Retina (tissue), 1 donor: Measurements from ENCODE around the gene PCDHGB5.
A peak's percentile ranks its signal among the peaks of the same experiment; 100 is the strongest.
"Not testable (repeated sequence)": the region's sequence is repeated elsewhere in the genome, so short reads cannot be mapped to it uniquely, and the experiment has no call there.

Experiments used
- DNase-seq: peaks from one replicate; pipeline ENCODE4 v3.0.0-alpha.2; 2016

The PCDHGB5 gene

GRCh38 chr5:141397756-141398551, at the start of gene PCDHGB5:
PCDHGB5 (plus strand) TSS chr5:141397947; CDS start chr5:141398128, 181 bp downstream.
- not testable (repeated sequence) for DNase-seq

DNA sequence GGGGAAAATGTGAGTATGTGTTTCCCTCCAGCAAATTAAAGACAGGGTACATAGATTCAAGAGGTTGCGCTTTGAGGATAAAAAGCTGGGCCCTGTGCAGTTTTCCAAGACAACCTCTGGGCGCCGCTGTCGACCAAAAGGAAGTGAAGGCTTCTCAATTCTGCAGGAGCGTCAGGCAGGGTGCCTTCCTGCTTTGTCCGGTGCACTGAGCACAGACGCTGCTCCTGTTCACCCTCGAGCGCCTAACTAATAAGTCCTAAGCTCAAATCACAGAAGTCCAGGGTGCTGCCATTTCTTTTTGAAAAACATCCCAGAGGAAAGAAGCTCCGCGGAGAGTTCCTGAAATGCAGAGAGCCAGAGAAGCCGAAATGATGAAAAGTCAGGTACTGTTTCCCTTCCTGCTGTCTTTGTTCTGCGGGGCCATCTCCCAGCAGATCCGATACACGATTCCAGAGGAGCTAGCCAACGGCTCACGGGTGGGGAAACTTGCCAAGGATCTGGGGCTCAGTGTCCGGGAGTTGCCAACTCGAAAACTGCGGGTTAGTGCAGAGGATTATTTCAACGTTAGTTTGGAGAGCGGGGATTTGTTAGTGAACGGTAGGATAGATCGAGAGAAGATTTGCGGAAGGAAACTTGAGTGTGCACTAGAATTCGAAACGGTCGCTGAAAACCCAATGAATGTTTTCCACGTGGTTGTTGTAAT, 47.7 kb upstream of the PCDHGB5 start, which contains the start of gene PCDHGB1:
PCDHGB1 (plus strand) TSS at position 183 of the 703 bp plus-strand sequence; CDS start at position 345, 162 bp downstream.
- DNase-seq = no peak

DNA sequence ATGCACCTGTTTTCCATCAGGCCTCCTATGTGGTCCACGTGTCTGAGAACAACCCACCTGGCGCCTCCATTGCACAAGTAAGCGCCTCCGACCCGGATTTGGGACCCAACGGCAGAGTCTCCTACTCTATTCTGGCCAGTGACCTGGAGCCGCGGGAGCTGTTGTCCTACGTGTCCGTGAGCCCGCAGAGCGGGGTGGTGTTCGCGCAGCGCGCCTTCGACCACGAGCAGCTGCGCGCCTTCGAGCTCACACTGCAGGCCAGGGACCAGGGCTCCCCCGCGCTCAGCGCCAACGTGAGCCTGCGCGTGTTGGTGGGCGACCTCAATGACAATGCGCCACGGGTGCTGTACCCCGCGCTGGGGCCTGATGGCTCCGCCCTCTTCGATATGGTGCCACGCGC, 46.2 kb upstream of the PCDHGB5 start:
- DNase-seq = no peak

DNA sequence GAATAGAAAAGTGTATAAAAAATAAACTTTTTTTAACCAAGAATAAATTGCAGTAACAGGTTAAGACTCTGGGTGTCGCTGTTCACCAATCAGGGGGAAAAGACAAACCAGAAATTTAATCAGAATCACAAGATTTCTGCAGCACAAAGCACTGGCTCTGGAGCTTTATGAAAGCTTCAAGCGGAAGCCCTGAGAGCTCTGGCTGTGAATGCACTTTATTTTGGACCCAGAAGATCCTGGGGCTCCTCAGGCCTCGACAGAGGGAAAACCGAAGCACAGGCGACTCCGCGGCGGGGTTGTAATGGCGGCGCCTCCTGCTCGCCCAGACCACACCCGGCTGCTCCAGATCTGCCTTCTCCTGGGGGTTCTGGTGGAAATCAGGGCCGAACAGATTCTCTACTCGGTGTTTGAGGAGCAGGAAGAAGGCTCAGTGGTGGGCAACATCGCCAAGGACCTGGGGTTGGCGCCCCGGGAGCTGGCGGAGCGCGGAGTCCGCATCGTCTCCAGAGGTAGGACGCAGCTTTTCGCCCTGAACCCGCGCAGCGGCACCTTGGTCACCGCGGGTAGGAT, 42.8 kb upstream of the PCDHGB5 start, which contains the start of gene PCDHGA4:
PCDHGA4 (plus strand) TSS at position 122 of the 570 bp plus-strand sequence; CDS start at position 209, 87 bp downstream.
- DNase-seq = no peak

GRCh38 chr5:141355641-141356040, 42.1 kb upstream of the PCDHGB5 start:
- no peak for DNase-seq

DNA sequence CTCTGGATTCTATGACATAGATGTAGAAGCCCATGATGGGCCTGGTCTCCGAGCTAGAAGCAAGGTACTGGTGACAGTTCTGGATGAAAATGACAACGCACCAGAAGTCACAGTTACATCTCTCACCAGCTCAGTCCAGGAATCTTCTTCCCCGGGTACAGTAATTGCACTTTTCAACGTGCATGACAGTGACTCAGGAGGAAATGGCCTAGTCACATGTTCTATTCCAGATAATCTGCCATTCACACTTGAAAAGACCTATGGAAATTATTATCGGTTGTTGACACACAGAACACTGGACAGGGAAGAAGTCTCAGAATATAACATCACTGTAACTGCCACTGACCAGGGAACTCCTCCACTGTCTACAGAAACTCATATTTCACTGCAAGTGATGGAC, 41.6 kb upstream of the PCDHGB5 start:
- no peak for DNase-seq

GRCh38 chr5:141356950-141357349, 40.8 kb upstream of the PCDHGB5 start:
- no peak for DNase-seq

GRCh38 chr5:141359790-141360426, 37.8 kb upstream of the PCDHGB5 start, which contains the start of gene PCDHGB2:
PCDHGB2 (plus strand) TSS chr5:141359994; CDS start chr5:141360136, 142 bp downstream.
- peak; percentile 15 for DNase-seq

GRCh38 chr5:141360685-141361084, 37.1 kb upstream of the PCDHGB5 start:
- DNase-seq = no peak

DNA sequence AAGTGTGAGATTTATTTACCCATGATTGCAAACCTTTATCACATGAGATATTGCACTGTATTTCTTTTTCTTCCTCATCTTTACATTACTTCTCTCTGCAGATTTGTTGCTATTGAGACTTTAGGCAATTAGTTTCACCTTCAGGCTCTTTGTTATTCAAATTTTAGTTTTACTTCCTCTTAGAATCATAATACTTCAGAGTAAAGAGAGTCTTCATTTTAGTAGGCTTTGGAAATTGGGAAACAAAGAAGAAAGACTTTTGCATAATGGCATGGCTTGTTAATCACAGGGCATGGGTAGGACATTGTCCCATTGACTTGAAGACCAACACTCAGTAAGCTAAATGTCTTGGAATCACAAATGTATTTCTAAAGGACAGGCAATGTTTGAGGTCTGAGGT, 35.0 kb upstream of the PCDHGB5 start:
- no peak for DNase-seq

- DNase-seq = peak; percentile 26
Observed at GRCh38 chr5:141363952-141364660, 33.6 kb upstream of the PCDHGB5 start, which contains the start of gene PCDHGA5. PCDHGA5 (plus strand) TSS chr5:141364162; CDS start chr5:141364331, 169 bp downstream.

GRCh38 chr5:141366016-141366896, 31.5 kb upstream of the PCDHGB5 start:
- no peak for DNase-seq

- DNase-seq = no peak
Observed at GRCh38 chr5:141369994-141370848, 27.5 kb upstream of the PCDHGB5 start, which contains the start of gene PCDHGB3. PCDHGB3 (plus strand) TSS chr5:141370242; CDS start chr5:141370395, 153 bp downstream.

DNA sequence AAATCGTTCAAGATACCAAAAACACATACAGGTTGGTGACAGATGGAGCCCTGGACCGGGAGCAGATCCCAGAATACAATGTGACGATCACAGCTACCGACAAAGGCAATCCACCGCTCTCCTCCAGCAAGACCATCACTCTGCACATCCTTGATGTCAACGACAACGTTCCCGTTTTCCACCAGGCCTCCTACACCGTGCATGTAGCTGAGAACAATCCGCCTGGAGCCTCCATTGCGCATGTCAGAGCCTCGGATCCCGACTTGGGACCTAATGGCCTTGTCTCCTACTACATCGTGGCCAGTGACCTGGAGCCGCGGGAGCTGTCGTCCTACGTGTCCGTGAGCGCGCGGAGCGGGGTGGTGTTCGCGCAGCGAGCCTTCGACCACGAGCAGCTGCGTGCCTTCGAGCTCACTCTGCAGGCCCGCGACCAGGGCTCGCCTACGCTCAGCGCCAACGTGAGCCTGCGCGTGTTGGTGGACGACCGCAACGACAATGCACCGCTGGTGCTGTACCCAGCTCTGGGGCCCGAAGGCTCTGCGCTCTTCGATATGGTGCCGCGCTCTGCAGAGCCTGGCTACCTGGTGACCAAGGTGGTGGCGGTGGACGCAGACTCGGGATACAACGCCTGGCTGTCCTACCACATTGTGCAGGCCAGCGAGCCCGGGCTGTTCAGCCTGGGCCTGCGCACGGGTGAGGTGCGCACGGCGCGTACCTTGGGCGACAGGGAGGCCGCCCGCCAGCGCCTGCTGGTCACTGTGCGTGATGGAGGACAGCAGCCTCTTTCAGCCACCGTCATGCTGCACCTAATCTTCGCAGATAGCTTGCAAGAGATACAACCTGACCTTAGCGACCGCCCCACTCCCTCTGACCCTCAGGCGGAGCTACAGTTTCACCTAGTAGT, 25.9 kb upstream of the PCDHGB5 start:
- DNase-seq = no peak

DNA sequence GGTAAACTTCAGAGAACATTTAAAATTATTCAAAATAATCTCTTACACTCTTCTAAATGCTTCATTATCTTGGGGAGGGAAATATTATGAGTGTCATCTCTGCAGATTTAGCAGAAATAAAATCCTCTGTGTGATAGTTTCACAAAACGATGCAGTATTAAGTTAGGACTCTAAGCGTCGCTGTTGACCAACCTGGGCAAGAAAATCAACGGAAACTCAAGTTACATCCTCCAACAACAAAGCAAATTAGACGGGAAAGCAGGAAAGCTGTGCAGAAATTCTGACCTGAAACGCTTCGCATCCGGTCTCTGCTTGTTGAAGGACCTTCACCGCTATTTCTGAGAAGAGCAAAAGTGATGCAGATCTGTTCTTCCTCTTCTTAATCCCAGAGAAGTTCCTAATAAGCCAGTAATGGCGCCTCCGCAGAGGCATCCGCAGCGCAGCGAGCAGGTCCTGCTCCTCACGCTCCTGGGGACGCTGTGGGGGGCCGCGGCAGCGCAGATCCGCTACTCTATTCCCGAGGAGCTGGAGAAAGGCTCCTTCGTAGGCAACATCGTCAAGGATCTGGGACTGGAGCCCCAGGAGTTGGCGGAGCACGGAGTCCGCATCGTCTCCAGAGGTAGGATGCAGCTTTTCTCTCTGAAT, 24.0 kb upstream of the PCDHGB5 start, which contains the start of gene PCDHGA6:
PCDHGA6 (plus strand) TSS at position 219 of the 645 bp plus-strand sequence; CDS start at position 412, 193 bp downstream.
- peak; percentile 36 for DNase-seq

DNA sequence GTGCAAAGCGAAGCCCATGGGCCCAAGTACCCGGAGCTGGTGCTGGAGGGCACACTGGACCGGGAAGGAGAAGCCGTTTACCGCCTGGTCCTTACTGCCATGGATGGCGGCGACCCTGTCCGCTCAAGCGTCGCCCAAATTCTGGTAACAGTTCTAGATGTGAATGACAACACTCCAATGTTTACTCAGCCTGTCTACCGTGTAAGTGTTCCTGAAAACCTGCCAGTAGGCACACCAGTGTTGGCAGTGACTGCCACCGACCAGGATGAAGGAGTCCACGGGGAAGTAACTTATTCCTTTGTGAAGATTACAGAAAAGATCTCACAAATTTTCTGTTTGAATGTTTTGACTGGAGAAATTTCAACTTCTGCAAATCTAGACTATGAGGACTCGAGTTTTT, 23.1 kb upstream of the PCDHGB5 start:
- DNase-seq = no peak

DNA sequence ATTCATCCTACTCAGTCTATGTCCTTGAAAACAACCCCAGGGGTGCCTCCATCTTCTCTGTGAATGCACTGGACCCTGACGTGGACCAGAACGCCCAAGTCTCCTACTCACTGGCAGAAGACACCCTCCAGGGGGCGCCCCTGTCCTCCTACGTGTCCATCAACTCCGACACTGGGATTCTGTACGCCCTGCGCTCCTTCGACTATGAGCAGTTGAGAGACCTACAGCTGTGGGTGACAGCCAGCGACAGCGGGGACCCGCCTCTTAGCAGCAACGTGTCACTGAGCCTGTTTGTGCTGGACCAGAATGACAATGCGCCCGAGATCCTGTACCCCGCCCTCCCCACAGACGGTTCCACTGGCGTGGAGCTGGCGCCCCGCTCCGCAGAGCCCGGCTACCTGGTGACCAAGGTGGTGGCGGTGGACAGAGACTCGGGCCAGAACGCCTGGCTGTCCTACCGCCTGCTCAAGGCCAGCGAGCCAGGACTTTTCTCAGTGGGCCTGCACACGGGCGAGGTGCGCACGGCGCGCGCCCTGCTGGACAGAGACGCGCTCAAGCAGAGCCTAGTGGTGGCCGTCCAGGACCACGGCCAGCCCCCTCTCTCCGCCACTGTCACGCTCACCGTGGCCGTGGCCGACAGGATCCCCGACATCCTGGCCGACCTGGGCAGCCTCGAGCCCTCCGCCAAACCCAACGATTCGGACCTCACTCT, 22.1 kb upstream of the PCDHGB5 start:
- DNase-seq = not testable (repeated sequence)
